GM13976 (cell line): ENCODE results near the gene DHX29.

ENCODE experiments used
- DNase-seq: peaks from one replicate; pipeline ENCODE4 v3.0.0; 2012; ENCODE audit warnings: low spot score
- in situ Hi-C: fragments of 300-500 bp; cut with MboI; formaldehyde crosslinking; loops from one replicate; pipeline ENCODE4 v1.12.0; 2022; ENCODE audit warnings: low sequenced_read_pairs, mixed read lengths, inconsistent platforms; ENCODE audit not compliant: unreplicated experiment
- TF ChIP-seq, protein P1 (sequence below): IDR thresholded peaks from 2 replicates; pipeline ENCODE4 v1.5.1; 2012; ENCODE audit warnings: borderline replicate concordance, mild to moderate bottlenecking; ENCODE audit not compliant: insufficient read depth; ENCODE audit errors: extremely low read depth, missing control alignments, control extremely low read depth

The DHX29 gene

DNA sequence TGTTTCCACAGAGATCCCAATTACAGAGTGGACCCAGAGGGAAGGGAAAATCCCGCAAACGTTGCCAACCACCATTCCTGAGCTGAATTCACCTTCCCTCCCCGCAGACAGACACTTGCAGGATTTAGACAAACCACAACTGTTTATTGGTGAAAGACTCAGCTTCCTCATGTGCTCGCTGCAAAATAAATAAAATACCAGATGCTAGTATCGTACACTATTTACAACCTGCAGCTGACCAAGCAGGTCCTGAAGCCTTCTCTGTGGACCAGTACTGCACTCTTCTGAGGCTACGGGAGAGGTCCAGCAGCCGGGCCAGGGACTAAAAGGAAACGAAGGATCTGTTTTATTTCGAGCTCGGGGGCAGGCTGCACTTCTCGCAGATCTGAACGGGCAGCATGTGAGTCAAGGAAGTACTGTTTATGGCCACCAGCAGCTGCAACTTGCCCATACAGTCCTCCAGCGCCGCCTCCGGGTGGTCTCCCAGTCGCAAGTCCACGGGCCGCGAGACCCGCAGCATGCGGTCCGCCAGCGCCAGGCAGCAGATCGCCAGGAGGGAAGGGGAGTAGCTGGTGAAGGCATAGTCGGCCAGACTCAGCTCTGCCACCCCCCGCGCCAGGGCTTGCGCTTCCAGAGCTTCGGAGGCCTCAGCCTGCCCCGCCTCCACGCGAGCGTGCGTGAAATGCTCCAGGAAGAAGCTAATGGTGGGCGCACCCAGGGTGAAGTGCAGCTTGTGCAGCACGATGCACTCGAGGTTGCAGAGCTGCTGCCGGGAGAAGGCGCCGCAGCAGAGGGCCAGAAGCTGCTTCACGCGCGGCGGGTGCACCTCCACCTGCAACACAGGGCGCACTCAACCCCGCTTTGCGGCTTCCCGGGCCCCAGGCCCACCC, 76.2 kb downstream of the DHX29 start:
- peak; percentile 43 for DNase-seq
- in situ Hi-C loops: no loop called here
- TF ChIP-seq, protein P1, sequence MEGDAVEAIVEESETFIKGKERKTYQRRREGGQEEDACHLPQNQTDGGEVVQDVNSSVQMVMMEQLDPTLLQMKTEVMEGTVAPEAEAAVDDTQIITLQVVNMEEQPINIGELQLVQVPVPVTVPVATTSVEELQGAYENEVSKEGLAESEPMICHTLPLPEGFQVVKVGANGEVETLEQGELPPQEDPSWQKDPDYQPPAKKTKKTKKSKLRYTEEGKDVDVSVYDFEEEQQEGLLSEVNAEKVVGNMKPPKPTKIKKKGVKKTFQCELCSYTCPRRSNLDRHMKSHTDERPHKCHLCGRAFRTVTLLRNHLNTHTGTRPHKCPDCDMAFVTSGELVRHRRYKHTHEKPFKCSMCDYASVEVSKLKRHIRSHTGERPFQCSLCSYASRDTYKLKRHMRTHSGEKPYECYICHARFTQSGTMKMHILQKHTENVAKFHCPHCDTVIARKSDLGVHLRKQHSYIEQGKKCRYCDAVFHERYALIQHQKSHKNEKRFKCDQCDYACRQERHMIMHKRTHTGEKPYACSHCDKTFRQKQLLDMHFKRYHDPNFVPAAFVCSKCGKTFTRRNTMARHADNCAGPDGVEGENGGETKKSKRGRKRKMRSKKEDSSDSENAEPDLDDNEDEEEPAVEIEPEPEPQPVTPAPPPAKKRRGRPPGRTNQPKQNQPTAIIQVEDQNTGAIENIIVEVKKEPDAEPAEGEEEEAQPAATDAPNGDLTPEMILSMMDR: no peak

DNA sequence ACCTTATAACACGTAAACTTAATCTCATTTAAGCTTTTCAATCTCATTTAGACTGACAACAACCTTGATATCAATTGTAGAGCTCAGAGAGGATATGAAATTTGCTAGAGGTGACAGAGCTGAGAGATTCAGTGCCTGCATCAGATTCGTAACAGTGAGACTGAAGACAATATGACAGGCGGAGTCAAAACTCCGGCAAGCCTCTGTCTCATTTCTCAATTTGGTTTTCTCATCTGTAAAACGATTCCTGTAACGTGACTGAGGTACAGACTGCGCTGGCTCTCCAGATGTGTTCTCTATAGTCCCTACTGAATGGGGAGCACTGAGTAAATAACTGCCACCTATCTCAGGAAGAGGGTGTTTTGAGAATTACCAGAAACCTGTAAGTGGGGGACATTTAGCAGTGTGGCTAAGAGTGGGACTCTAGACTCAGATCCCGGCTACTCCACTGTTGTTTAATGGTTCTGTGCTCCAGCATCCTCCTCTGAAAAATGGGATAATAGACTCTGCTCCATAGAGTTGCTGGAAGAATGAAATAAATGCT, 77.3 kb downstream of the DHX29 start:
- peak; percentile 34 for DNase-seq
- TF ChIP-seq, protein P1: no peak
- in situ Hi-C loops: no loop called here

DNA sequence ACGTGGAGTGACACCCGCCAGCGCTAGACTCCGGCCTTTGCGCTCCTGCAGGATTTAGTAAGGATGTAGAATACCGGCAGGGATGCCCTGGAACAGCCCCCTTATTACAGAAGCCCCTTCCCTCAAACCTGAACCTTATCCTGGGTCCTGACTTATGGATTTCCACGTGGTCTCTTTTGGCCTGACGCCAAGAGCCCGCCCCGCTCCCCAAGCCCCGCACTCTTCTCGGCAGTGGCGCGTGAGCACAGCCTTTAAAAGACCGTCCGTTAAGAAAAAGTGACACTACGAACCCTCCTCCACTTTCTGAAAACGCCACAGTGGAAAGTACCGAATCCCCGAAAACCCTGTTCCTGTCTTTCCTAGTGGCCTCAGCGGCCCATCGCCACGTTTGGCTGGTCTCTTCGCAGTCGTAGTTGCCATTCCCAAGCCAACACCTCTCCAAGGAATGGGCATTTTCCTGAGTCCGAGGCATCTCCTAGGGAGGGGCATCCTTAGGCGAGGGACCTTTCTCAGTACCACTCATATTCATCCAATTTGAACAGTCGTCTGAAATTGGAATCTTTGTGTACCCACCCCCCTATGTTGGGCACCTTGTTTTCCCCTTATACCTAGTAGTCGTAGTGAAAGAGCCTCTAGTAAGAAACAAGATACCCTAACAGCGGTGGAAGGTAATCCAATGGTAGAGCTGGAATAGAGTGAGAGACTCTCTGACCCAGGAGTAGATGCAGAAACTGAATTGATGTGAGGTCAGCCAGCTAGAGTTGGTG, 79.6 kb downstream of the DHX29 start:
- peak; percentile 26 for DNase-seq
- TF ChIP-seq, protein P1: no peak
- in situ Hi-C loops: no loop called here

DNA sequence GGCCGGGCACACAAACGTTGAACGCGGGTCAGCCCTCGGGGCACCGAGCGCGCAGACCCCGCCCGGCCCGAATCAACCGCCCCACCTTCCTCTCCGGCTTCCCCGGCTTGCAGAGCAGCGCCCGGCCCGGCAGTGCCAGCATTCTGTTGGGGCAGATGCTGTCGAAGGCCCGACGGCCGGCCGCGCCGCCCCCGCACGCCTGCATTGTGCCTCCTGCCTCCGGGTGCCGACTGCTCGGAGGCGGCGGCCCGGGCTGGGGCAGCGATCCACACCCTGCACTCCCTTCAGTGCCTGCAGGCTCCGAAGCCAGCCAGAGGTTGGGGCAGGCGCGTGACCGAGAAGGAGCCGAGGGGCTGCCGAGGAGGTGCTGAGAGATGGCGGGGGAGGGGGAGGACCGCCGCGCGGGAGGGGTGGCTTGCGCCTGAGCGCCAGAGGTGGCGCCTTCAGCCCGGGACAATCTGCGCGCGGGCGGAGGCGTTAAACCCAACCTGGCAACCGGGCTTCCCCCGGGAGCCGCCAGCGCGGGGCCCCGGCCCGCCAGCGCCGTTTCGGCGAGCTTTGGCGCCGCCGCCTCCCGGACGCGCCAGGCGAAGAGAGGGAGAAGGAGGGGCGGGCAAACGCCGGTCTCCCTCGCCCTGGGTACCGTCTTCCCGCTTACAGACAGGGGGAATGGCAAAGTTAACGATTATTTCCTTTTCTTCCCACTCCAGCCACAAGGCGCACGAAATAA, 80.4 kb downstream of the DHX29 start, which contains the start of gene MCIDAS:
MCIDAS (minus strand) TSS at position 382 of the 730 bp plus-strand sequence; CDS start at position 205, 177 bp downstream.
- peak; percentile 85 for DNase-seq
- in situ Hi-C loops: no loop called here

DNA sequence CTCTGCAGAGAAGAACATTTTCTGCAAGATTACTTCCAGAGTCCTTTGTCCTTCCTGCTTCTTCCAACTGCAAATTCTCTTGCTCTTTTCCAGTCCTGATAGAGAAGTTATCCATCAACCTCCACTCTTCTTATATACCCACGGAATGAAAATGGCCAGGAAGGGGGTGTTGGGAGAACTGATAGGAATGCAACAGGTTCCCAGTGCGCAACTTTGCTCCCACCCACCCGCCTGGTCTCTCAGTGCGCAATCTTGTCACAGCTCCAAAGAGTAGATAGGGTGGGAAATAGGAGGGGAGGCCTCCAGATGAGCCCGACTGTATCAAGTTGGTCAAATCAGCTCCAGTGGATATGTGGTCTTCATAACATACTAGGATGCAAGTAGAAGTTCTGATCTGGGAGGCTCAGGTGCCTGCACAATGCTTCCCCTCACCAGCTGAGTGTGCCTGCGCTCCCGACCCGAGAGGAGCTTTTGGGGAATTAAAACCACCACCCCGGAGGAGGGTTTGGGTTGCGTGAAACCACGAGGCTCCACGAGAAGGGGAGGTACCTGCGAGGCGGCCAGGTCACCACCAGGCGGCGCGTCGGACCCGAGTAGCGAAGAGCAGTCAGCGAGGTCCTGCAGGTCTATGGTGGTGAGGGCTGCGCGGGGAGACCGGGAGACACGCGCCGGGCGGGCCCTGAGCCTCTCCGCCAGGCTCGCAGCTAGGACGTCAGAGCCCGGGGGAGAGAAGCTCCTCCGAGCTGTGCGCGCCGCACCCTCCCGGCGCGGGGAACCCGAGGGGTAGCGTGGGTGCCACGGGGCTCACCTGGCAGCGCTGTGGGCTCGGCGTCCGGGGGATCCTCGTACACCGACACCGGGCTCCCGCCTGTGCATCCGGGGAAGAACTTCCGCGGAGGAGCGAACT, 81.2 kb downstream of the DHX29 start:
- in situ Hi-C loops: no loop called here
- TF ChIP-seq, protein P1: peak; percentile 66
- peak; percentile 82 for DNase-seq

More for the DNA sequence above, 80.4 kb downstream of the DHX29 start, which contains the start of gene MCIDAS:
- TF ChIP-seq, protein P1: peak; percentile 22
